GM13977 (cell line): Measurements from ENCODE around the gene FOXP3.

Source experiments
- DNase-seq: peaks from one replicate; pipeline ENCODE4 v3.0.0; 2012; ENCODE audit warnings: low spot score
- in situ Hi-C: fragments of 300-500 bp; cut with MboI; formaldehyde crosslinking; loops from one replicate; pipeline ENCODE4 v1.12.0; 2022; ENCODE audit warnings: low sequenced_read_pairs, low pct_unique_long_range_greater_than_20kb, mixed read lengths, inconsistent platforms; ENCODE audit not compliant: unreplicated experiment
- TF ChIP-seq, protein P1 (sequence below): IDR thresholded peaks from 2 replicates; pipeline ENCODE4 v1.5.1; 2012; ENCODE audit warnings: mild to moderate bottlenecking, control low read depth; ENCODE audit not compliant: insufficient read depth; ENCODE audit errors: extremely low read depth, missing control alignments

The FOXP3 gene

DNA sequence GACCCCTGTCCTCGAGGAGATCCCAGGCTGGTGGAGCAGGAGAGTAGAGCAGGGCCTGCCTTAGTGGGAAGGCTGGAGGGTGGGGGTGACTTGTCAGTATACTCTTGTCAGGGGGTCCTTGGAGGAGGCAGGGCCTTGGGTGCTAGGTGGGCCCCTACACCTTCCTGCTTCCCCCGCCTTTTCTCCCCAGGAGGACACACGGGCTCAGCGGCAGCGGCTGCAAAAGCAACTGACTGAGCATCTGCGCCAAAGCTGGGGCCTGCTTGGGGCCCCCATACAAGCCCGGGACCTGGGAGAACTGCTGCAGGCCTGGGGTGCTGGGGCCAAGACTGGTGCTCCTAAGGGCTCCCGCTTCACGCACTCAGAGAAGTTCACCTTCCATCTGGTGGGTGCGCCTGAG, 18.0 kb downstream of the FOXP3 start:
- in situ Hi-C loops: no loop called here

DNA sequence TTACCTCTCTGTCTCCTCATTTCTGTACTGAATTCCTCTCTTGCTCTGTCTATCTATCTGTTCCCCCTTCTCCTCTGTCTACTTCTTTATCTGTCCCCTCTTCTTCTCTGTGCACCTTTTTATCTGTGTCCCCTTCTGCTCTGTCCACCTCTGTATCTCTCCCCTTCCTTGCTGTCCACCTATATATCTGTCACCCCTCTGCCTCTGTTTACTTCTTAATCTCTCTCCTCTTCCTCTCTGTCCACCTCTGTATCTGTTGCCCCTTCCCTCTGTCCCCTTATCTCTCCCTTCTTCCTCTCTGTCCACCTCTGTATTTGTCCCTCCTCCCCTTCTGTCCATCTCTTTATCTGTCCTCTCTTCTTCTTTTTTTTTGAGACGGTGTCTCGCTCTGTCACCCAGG, 20.3 kb downstream of the FOXP3 start:
- DNase-seq: no peak
- TF ChIP-seq, protein P1, sequence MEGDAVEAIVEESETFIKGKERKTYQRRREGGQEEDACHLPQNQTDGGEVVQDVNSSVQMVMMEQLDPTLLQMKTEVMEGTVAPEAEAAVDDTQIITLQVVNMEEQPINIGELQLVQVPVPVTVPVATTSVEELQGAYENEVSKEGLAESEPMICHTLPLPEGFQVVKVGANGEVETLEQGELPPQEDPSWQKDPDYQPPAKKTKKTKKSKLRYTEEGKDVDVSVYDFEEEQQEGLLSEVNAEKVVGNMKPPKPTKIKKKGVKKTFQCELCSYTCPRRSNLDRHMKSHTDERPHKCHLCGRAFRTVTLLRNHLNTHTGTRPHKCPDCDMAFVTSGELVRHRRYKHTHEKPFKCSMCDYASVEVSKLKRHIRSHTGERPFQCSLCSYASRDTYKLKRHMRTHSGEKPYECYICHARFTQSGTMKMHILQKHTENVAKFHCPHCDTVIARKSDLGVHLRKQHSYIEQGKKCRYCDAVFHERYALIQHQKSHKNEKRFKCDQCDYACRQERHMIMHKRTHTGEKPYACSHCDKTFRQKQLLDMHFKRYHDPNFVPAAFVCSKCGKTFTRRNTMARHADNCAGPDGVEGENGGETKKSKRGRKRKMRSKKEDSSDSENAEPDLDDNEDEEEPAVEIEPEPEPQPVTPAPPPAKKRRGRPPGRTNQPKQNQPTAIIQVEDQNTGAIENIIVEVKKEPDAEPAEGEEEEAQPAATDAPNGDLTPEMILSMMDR: no peak
- in situ Hi-C loops: no loop called here

More for the DNA sequence above, 18.0 kb downstream of the FOXP3 start:
- no peak for DNase-seq
- TF ChIP-seq, protein P1: no peak

DNA sequence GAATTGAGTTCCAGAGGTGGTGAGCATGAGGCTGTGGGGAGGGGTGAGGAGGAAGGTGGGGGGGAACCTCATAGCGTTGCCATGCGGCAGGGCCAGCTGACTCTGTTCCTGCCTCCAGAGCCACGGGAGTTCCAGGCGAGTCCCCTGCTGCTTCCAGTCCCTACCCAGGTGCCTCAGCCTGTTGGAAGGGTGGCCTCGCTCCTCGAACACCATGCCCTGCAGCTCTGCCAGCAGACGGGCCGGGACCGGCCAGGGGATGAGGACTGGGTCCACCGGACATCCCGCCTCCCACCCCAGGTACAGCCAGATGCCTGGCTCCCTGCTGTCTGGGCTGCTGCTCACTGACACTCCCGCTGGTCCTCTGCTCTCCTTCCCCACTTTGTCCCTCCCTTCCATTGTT, 21.3 kb downstream of the FOXP3 start:
- DNase-seq: no peak
- TF ChIP-seq, protein P1: no peak
- in situ Hi-C loops: no loop called here

DNA sequence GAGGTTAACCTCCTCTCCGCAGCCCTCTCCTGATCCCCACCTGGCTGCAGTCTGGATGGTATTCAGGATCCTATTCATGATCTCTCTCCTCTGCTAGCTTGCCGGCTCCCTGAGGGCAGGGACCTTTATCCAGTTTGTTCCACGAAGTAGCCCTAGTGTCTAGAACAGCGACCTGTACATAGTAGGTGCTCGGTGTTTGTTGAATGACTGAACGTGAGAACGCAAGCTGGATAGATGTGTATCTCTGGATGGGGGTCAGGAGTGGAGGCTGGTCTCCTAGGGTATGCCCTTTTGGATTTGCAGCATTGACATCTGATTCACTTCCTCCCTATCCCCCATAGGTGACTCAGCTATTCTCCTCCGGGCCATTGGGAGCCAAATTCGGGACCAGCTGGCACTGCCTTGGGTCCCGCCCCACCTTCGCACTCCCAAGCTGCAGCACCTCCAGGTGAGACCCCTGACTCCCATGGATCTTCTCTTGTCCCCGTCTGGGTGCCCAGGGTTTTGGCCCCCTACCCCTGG, 21.9 kb downstream of the FOXP3 start:
- TF ChIP-seq, protein P1: no peak
- in situ Hi-C loops: no loop called here
- no peak for DNase-seq

DNA sequence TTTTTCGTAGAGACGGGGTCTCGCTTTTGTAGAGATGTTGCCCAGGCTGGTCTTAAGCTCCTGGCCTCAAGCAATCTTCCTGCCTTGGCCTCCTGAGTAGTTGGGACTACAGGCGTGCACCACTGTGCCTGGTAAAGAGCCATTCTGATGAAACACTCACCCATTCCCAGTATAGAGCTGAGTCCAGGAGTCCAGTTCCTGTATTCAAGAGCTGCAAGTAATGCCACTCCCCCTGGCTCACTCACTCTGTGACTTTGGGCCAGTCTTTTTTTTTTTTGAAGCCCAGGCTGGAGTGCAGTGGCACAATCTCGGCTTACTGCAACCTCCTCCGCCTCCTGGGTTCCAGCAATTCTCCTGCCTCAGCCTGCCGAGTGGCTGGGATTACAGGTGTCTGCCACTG, 25.8 kb downstream of the FOXP3 start:
- no peak for DNase-seq
- in situ Hi-C loops: no loop called here
- TF ChIP-seq, protein P1: no peak

DNA sequence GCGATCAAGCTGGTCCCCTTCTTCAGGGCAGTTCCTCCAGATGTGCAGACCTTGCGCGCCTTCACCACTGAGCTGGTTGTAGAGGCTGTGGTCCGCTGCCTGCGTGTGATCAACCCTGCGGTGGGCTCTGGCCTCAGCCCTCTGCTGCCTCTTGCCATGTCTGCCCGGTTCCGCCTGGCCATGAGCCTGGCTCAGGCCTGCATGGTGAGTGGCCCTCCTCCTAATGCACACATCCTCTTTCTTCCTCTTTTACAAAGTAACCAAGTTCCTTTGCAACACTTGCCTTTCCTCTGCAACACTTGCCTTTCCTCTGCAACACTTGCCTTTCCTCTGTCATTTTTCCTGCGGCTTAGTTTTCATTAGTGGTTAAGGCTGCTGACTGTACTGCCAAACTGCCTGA, 27.4 kb downstream of the FOXP3 start:
- TF ChIP-seq, protein P1: no peak
- in situ Hi-C loops: no loop called here
- DNase-seq: no peak

DNA sequence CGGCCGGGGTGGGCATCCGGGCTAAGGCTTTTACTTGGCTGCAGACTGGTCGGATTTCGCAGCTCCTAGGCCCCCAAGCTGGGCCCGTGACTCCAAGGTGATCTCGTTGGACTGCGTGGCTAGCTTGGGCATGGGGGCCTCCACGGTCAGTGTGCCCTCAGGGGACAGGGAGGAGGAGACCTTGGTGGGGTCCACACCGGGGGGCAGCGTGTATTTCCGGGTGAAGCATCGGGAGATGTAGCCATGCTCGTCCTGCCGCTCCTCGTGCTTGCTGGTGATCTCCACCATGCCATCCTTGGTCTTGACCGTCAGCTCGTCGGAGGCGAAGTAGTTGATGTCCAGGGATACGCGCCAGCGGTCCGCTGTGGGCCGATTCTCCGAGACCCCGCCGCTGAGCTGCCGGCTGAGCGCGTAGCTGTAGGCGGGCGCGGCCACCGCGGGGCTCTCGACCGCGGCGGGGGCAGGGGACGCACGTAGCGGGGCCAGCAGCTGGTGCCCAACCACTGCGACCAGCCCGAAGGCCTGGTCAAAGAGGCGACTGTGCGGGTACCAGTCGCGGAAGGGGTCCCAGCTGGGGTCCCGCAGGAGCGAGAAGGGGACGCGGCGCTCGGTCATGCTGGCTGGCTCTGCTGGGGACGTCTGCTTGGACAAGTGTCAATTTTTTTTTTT, 30.5 kb downstream of the FOXP3 start:
- in situ Hi-C loops: no loop called here

More for the DNA sequence above, 30.5 kb downstream of the FOXP3 start:
- TF ChIP-seq, protein P1: no peak
- no peak for DNase-seq
